HG02840 (cell line): ENCODE measurements around the gene TSPAN5.

ENCODE experiments used
- ATAC-seq: cut with Tn5 transposase; IDR thresholded peaks from one replicate; pipeline ENCODE4 v1.9.1; 2021; ENCODE audit warnings: mild to moderate bottlenecking, moderate library complexity, moderate number of reproducible peaks; ENCODE audit not compliant: unreplicated experiment, low FRiP score

TSPAN5 gene

DNA sequence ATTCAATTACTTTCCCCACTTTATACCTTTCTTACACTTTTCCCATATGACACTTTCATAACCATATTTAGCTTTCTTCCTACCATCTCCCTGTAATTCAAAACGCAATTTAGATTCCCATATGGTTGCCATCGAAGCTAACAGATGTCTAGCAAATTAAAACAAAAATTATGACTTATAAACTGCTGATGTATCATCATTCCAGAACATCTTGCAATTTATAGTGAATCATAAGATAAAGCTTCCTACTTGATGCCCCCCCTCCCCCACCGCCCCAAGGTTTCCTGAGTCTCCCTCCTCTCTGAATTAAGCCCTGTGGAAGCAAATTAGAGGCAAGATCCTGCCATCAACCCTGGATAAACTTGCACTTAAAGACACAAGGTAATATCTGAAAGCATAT lies 5.4 kb downstream of the TSPAN5 start:
- no peak for ATAC-seq

DNA sequence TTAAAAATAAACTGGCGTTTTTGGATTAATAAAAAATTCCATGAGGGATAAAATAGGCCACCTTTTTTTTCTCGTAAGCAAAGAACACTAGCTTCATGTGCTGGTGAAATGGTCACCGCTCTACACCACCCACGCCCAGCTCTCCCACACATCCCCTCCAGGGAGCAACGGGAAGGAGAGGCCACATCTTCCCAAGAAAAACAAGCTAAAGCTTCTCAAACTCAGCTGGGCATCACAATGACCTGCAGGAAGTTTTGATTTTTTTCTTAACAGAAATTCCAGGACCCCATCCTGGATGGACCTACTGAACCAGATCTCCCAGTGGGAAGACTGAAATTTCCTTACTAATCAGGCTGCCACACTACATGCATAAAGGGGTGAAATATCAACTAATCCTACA lies 9.8 kb downstream of the TSPAN5 start:
- ATAC-seq, result no peak

- no peak for ATAC-seq
Measured at GRCh38 chr4:98646422-98646821, 12.0 kb downstream of the TSPAN5 start.

- ATAC-seq, result no peak
Measured at GRCh38 chr4:98645527-98645926, 12.9 kb downstream of the TSPAN5 start.

DNA sequence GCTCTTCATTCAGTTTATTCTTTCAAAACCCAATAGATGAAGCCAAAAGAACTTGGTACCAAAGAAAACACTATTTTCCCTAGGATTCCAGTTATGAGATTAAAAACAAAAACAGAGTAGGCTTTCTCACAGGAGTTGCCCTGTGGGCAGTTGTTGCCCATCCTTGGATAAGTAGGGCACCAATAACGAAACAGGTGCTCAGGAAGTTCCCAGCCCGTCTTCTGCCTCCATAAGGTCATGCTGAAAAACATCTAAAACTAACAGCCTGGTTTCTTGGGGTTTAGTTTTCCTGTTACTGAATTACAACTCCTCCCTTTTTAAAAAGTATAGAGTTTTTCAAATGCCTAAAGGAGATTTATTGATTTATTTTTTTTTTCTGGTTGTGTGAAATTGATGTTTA lies 14.7 kb downstream of the TSPAN5 start:
- ATAC-seq, result no peak

DNA sequence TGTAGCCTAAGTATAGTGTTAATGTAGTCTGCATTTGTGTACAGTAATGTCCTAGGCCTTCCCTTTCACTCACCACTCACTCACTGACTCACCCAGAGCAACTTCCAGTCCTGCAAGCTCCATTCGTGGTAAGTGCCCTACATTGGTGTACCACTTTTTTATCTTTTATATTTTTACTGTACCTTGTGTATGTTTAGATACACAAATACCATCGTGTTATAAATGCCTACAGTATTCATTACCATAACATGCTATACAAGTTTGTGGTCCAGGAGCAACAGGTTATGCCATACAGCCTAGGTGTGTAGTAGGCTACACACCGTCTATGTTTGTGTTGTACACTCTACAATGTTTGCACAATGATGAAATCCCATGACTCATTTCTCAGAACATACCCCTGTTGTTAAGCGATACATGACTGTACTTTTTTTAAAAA lies 15.4 kb downstream of the TSPAN5 start:
- ATAC-seq, result no peak

DNA sequence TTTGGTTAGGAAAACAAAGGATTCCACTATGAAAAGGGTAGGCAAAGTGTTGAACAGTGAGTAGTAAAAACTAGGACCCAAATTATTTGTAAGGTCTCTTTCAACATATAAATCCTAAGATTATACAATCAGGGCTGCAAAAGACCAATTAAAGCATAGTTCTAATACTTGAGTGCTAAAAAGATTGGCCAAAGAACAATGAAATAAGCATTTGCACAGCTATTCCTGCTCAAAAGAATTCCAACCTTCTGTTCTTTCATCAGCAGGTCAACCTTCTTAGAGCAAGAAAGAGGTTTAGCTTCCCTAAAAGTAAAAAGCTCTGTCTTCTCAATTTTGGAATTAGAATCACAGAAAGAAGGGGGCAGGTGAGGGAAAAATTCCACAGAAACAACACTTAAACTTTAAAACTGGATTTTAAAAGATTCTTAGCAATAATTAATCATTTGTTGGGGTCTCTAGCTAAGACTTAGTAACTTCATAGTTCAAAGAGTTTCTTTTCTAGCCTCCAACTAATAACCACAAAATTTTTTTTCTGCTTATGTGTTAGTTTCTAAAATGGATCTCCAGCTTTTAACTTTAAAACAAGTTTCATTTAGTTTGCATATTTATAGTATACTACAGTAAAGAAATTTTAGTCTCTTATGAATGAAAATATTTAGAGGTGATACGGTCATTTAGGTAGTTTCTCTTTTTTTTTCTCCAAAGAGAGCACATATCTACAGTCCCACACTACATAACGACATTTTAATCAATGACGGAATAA lies 16.3 kb downstream of the TSPAN5 start:
- no peak for ATAC-seq

GRCh38 chr4:98641376-98641775 lies 17.0 kb downstream of the TSPAN5 start:
- no peak for ATAC-seq

- no peak for ATAC-seq
Measured at GRCh38 chr4:98639523-98639922, 18.9 kb downstream of the TSPAN5 start.

GRCh38 chr4:98639108-98639507 lies 19.3 kb downstream of the TSPAN5 start:
- no peak for ATAC-seq

DNA sequence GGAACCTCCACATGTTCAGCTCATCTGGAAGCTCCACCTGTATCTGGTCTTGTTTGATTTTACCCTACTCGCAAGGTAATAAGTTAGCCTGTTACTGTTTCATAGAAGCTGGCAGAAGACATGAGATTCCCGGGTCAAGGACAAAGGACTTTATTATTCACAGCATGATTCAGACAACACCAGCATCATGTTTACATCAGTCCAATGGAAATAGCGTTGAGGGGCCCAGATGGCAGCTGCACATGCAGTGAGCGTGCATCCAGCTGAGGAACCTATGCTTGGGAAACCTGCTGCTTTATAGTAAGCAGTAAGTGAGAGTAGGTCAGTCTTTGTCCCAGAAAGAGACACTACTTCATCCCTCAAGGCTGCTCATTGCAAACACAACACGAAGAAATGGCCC lies 19.8 kb downstream of the TSPAN5 start:
- ATAC-seq, result no peak

- ATAC-seq, result no peak
Measured at GRCh38 chr4:98634061-98634460, 24.4 kb downstream of the TSPAN5 start.

DNA sequence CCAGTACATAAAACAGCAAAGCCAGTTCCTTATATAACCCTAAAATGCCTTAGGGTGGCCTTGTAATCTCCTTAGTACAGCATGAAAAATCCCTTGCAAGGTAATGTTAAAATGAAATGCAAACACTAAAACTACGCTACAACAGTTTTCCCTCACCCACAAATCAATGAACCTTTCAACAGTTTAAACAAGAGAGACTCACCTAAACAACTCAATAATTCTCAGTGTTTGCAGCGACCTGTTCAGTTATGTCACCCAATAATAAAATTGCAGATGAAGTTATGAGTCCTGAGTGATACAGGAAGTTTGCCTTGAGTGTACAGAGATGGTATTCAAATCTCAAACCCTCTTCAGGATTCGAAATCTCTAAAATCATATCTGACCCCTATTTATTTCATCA lies 25.3 kb downstream of the TSPAN5 start:
- no peak for ATAC-seq

- ATAC-seq, result no peak
Measured at GRCh38 chr4:98632258-98632657, 26.2 kb downstream of the TSPAN5 start.

DNA sequence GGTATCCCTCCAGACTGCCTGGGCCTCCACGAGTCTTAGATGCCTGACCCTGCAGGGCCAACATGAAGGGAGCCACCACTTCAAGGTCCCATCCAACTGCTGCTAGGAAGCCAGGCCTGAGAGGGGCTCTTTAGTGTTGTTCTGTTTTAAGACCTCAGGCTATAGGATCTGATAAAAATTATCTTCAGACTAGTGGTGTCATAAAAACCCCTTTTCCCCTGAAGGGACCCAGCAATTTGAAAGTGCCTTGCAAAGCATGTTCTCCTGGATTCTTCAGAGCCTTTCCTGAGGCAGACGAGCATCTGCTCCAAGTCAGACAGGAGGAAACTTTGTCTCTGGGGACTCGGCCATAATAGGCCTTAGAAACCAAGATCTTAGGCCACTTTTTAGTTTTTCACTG lies 26.9 kb downstream of the TSPAN5 start:
- no peak for ATAC-seq

- ATAC-seq, result no peak
Measured at GRCh38 chr4:98630737-98631454, 27.5 kb downstream of the TSPAN5 start.

DNA sequence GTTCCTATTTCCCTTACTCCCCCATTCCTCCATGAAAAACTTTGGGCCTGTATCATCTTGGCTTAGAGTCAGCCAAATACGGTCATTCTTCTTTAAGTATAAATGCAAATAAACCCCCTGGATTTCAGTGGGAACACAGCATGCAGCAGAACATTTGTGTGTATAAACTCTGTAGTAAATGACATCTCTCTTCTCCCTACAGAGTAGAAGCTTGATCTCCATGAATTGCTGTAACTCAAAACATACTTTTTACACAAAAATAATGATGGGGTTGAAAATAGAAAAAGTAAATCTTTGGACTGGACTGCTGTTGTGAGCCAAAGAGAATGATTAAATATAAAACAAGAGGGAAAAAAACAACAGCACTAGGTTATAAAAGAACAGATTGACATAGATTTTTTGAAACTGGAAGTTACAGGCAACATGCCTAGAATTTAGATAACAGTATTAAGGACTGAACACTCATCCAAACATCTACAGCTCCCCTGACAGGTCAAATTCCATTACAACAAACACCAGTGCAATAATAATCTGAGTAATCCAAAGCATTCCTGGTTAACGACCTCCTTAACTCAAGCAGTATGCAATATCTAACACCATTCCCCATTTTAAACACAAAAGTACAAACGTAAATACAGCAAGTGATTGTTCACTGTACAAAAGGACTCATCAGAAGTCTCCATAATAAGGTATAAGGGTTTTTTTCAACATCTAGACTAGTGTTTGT lies 30.7 kb downstream of the TSPAN5 start:
- ATAC-seq, result no peak

GRCh38 chr4:98626350-98626749 lies 32.1 kb downstream of the TSPAN5 start:
- ATAC-seq, result no peak

DNA sequence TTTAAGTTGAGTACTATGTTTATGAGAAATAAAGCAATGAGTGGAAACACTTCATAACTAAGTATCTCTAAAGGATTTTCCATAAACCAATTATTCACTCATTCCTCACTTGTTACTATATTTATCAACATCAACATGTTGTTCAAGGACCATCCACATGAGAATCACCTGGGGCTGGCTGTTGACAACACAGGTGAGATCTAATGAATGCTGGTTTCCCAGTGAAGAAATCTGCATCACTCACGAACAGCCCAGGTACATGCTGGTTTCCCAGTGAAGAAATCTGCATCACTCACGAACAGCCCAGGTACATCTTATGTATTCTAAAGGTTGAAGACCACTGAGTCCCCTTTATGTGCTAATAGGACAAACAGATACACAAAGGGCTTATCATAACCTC lies 32.5 kb downstream of the TSPAN5 start:
- no peak for ATAC-seq

- no peak for ATAC-seq
Measured at GRCh38 chr4:98625399-98625798, 33.0 kb downstream of the TSPAN5 start.

- ATAC-seq, result no peak
Measured at GRCh38 chr4:98624642-98625041, 33.8 kb downstream of the TSPAN5 start.
